ENCODE results near the gene ZNF500. TPM values are rescaled to one million over a fixed set of nuclear protein-coding genes. Genes with fewer than 3 reads are reported as not detected.

Gene ZNF500
- total and polyA plus RNA-seq, 8 donors, result 0.45 to 19.3 (median 4.5) TPM

- TF ChIP-seq POLR2AphosphoS5 (IDR thresholded peaks at IDR 0.05) (no peak), CTCF (IDR thresholded peaks at IDR 0.05) (no peak)
- no peaks in the 10 kb centered on the region for H3K4me1 ChIP-seq
- H3K27me3 ChIP-seq, result no peaks in the 10 kb centered on the region
- 82 to 86% (median 84%) methylated on average over 17 of the region's 17 CpGs for WGBS, 5 donors
- no peaks in the 10 kb centered on the region for H3K9me3 ChIP-seq
- DNase-seq, result no peak
- intact Hi-C loops (cut with DNase I; ENCODE audit: low total_unique reads), result no loop called here
- H3K4me3 ChIP-seq, result no peak overlapping the region
- no peak overlapping the region for H3K27ac ChIP-seq
- H3K36me3 ChIP-seq, result no peaks in the 10 kb centered on the region
These were observed 10.5 kb upstream of the ZNF500 start for GRCh38 chr16:4777339-4778049.

- TF ChIP-seq CTCF (IDR thresholded peaks at IDR 0.05), result no peak
- TF ChIP-seq EP300 (IDR thresholded peaks at IDR 0.05), result no peak
- TF ChIP-seq POLR2A (IDR thresholded peaks at IDR 0.05), result no peak
- no peak for TF ChIP-seq POLR2AphosphoS5 (IDR thresholded peaks at IDR 0.05)
- no peak for DNase-seq
- no peak overlapping the region for H3K4me3 ChIP-seq
- no peaks in the 10 kb centered on the region for H3K27me3 ChIP-seq
- no peaks in the 10 kb centered on the region for H3K9me3 ChIP-seq
- H3K4me1 ChIP-seq, result no peaks in the 10 kb centered on the region
- intact Hi-C loops (cut with DNase I; ENCODE audit: low total_unique reads), result no loop called here
- no peaks in the 10 kb centered on the region for H3K36me3 ChIP-seq
- WGBS, 5 donors, result 92 to 100% (median 94%) methylated on average over 2 of the region's 2 CpGs
- H3K27ac ChIP-seq, result no peak overlapping the region
These were observed 9.3 kb upstream of the ZNF500 start for GRCh38 chr16:4776141-4776705.

- Histone ChIP-seq H3K4me1 (no peaks in the 10 kb centered on the region), H3K27ac (no peak overlapping the region), H3K36me3 (no peaks in the 10 kb centered on the region), H3K4me3 (no peak overlapping the region), H3K9me3 (no peaks in the 10 kb centered on the region), H3K27me3 (no peaks in the 10 kb centered on the region)
- TF ChIP-seq CTCF (IDR thresholded peaks at IDR 0.05) (no peak), EP300 (IDR thresholded peaks at IDR 0.05) (no peak), POLR2AphosphoS5 (IDR thresholded peaks at IDR 0.05) (no peak), POLR2A (IDR thresholded peaks at IDR 0.05) (no peak)
- 79 to 90% (median 89%) methylated on average over 7 to 13 of the region's 13 CpGs; no CpG with 5 or more reads in 1 of the 5 donors for WGBS, 5 donors
- intact Hi-C loops (cut with DNase I; ENCODE audit: low total_unique reads), result no loop called here
- no peak for DNase-seq
These were observed 8.0 kb upstream of the ZNF500 start for GRCh38 chr16:4775005-4775404.

GRCh38 chr16:4772351-4772750, 5.4 kb upstream of the ZNF500 start:
- Histone ChIP-seq H3K4me3 (no peak overlapping the region), H3K4me1 (peaks cover 9 to 17% (median 17%) of the 10 kb centered on the region in 4 donors), H3K27me3 (no peaks in the 10 kb centered on the region), H3K9me3 (no peaks in the 10 kb centered on the region), H3K27ac (no peak overlapping the region), H3K36me3 (no peaks in the 10 kb centered on the region)
- TF ChIP-seq EP300 (IDR thresholded peaks at IDR 0.05) (no peak), POLR2A (IDR thresholded peaks at IDR 0.05) (no peak), CTCF (IDR thresholded peaks at IDR 0.05) (no peak)
- 80 to 91% (median 86%) methylated on average over 5 of the region's 5 CpGs for WGBS, 5 donors
- DNase-seq, result no peak
- intact Hi-C loops (cut with DNase I; ENCODE audit: low total_unique reads), result no loop called here

Data from stomach (tissue), 9 donors.